Calu3 (cell line): ENCODE results near the gene CCDC146. TPM values are rescaled to one million over a fixed set of nuclear protein-coding genes. Genes with fewer than 3 reads are reported as not detected.

Experiments used
- BruUV-seq: library from RNA; stranded (reverse); fragments of 400-500 nt; replicated peaks from 2 replicates; lab custom pipeline; 2021; lab: Mats Ljungman, UMichigan
- CTCF ChIA-PET: fragments of 300-600 bp; sonication (Branson Sonifier 250); formaldehyde crosslinking; loops from one replicate; lab custom pipeline; 2022; ENCODE audit warnings: antibody characterized with exemption; lab: Charles Lee
- DNase-seq: peaks from one replicate; pipeline ENCODE4 v3.0.0; 2022
- H3K27ac Mint-ChIP-seq: one replicate; pipeline ENCODE4 v1.8.0; 2022; ENCODE audit warnings: mixed read lengths; ENCODE audit not compliant: unreplicated experiment
- H3K27me3 Mint-ChIP-seq: one replicate; pipeline ENCODE4 v1.8.0; 2022; ENCODE audit warnings: mixed read lengths; ENCODE audit not compliant: unreplicated experiment
- H3K36me3 Mint-ChIP-seq: one replicate; pipeline ENCODE4 v1.8.0; 2022; ENCODE audit warnings: mild to moderate bottlenecking, moderate library complexity, mixed read lengths; ENCODE audit not compliant: insufficient read depth, unreplicated experiment
- H3K4me1 Mint-ChIP-seq: one replicate; pipeline ENCODE4 v1.8.0; 2022; ENCODE audit warnings: mild to moderate bottlenecking, low read depth, mixed read lengths; ENCODE audit not compliant: unreplicated experiment
- H3K4me3 Mint-ChIP-seq: one replicate; pipeline ENCODE4 v1.8.0; 2022; ENCODE audit warnings: mild to moderate bottlenecking, low read depth, moderate library complexity, mixed read lengths; ENCODE audit not compliant: unreplicated experiment
- H3K9me3 Mint-ChIP-seq: one replicate; pipeline ENCODE4 v1.8.0; 2022; ENCODE audit warnings: low read depth, mixed read lengths; ENCODE audit not compliant: unreplicated experiment
- CTCF ChIP-seq: fragments of 200-600 bp; IDR thresholded peaks from one replicate; pipeline ENCODE4 v1.8.0; 2022; ENCODE audit warnings: antibody characterized with exemption; ENCODE audit not compliant: unreplicated experiment
- intact Hi-C: fragments of 100-400 bp; cut with micrococcal nuclease; formaldehyde crosslinking; loops from one replicate; pipeline ENCODE4 v1.10.0; 2022; ENCODE audit not compliant: unreplicated experiment
- total RNA-seq: library from RNA; stranded (reverse); gene quantifications from 2 replicates; pipeline ENCODE4 v1.2.3, GENCODE V29; 2022

The CCDC146 gene
- total RNA-seq, 1 experiment from 2014 or later: 8.8 TPM

GRCh38 chr7:77339726-77340125 lies 217.3 kb downstream of the CCDC146 start:
- intact Hi-C loops: no loop called here
- BruUV-seq: no TSS peak
- CTCF ChIA-PET: no interaction called here

More at GRCh38 chr7:77339726-77340125, 217.3 kb downstream of the CCDC146 start:
- H3K27ac Mint-ChIP-seq: no peak overlapping the region
- H3K36me3 Mint-ChIP-seq: peaks cover 8% of the 10 kb centered on the region
- H3K4me1 Mint-ChIP-seq: peaks cover 12% of the 10 kb centered on the region
- H3K4me3 Mint-ChIP-seq: no peak overlapping the region
- no peaks in the 10 kb centered on the region for H3K27me3 Mint-ChIP-seq
- TF ChIP-seq CTCF: no peak
- DNase-seq: no peak
- H3K9me3 Mint-ChIP-seq: no peaks in the 10 kb centered on the region

Other genes with a start within 250 kb of the CCDC146 start
- gene SPDYE17, start 90.3 kb upstream of the CCDC146 start, total RNA-seq: not detected in 2 replicates
- 0.47 TPM in 1 of 2 replicates, not detected in the other for gene SPDYE18, start 60.1 kb upstream of the CCDC146 start, total RNA-seq
- 0.14 TPM in 1 of 2 replicates, not detected in the other for gene FGL2, start 77.2 kb downstream of the CCDC146 start, total RNA-seq